A673 (cell line): ENCODE data around the gene XPO5. TPM values are rescaled to one million over a fixed set of nuclear protein-coding genes. Genes with fewer than 3 reads are reported as not detected.

ENCODE experiments used
- BruUV-seq: library from RNA; stranded (reverse); fragments of 400-500 nt; replicated peaks from 2 replicates; lab custom pipeline; 2021; lab: Mats Ljungman, UMichigan
- CTCF ChIA-PET: fragments of 300-600 bp; sonication (Branson Sonifier 250); formaldehyde crosslinking; loops from one replicate; lab custom pipeline; 2022; ENCODE audit warnings: antibody characterized with exemption; lab: Charles Lee
- POLR2A ChIA-PET: fragments of 300-600 bp; sonication (Branson Sonifier 250); formaldehyde crosslinking; loops from one replicate; lab custom pipeline; 2022; ENCODE audit warnings: antibody characterized with exemption; ENCODE audit not compliant: low non-redundant PET; lab: Charles Lee
- DNase-seq: peaks from one replicate; pipeline ENCODE4 v3.0.0-alpha.2; 2015; ENCODE audit warnings: low spot score
- H3K27ac ChIP-seq: fragments of 200-600 bp; sonication (generic); 2 replicates; pipeline ENCODE4 v1.5.1; 2016; ENCODE audit warnings: mixed run types, low read depth, mild to moderate bottlenecking, mixed read lengths, antibody characterized with exemption, low read length; ENCODE audit not compliant: poor library complexity, severe bottlenecking
- H3K27me3 ChIP-seq: fragments of 200-600 bp; sonication (generic); replicated peaks from 2 replicates; pipeline ENCODE4 v1.6.1; 2017; ENCODE audit warnings: mixed run types, low read depth, mild to moderate bottlenecking, mixed read lengths, antibody characterized with exemption, low read length; ENCODE audit not compliant: insufficient read depth, poor library complexity
- H3K36me3 ChIP-seq: fragments of 200-600 bp; sonication (generic); 2 replicates; pipeline ENCODE4 v1.6.1; 2016; ENCODE audit warnings: mixed run types, mild to moderate bottlenecking, mixed read lengths, antibody characterized with exemption, low read length; ENCODE audit not compliant: insufficient read depth, poor library complexity, severe bottlenecking
- H3K4me1 ChIP-seq: fragments of 200-600 bp; sonication (generic); 2 replicates; pipeline ENCODE4 v1.6.1; 2017; ENCODE audit warnings: mixed run types, mild to moderate bottlenecking, mixed read lengths, antibody characterized with exemption, low read length; ENCODE audit not compliant: insufficient read depth, poor library complexity, severe bottlenecking
- H3K4me3 ChIP-seq: fragments of 200-600 bp; sonication (generic); 2 replicates; pipeline ENCODE4 v1.5.1; 2016; ENCODE audit warnings: low read depth, mixed run types, mild to moderate bottlenecking, mixed read lengths, low read length; ENCODE audit not compliant: poor library complexity, severe bottlenecking
- H3K9me3 ChIP-seq: fragments of 200-600 bp; sonication (generic); 2 replicates; pipeline ENCODE4 v1.6.1; 2016; ENCODE audit warnings: mixed run types, low read depth, mild to moderate bottlenecking, mixed read lengths, antibody characterized with exemption, low read length; ENCODE audit not compliant: poor library complexity, severe bottlenecking
- CTCF ChIP-seq: fragments of 300-800, 200-600 bp; sonication (generic); conservative IDR thresholded peaks from 2 replicates; pipeline ENCODE4 v1.5.1; 2017; ENCODE audit warnings: low read depth, mild to moderate bottlenecking, antibody characterized with exemption, low read length, moderate library complexity, mixed read lengths
- EZH2 ChIP-seq: fragments of 200-600 bp; sonication (generic); IDR thresholded peaks from 2 replicates; pipeline ENCODE4 v1.6.1; 2017; ENCODE audit warnings: borderline replicate concordance, low read depth, mild to moderate bottlenecking, mixed read lengths, antibody characterized with exemption, low read length; ENCODE audit not compliant: poor library complexity, severe bottlenecking
- intact Hi-C: fragments of 100-400 bp; cut with micrococcal nuclease; formaldehyde crosslinking; loops from one replicate; pipeline ENCODE4 v1.10.0; 2022; ENCODE audit not compliant: unreplicated experiment
- total RNA-seq: library from RNA; stranded (reverse); gene quantifications from 2 replicates; pipeline ENCODE4 v1.2.3, GENCODE V29; 2021

Gene XPO5
- total RNA-seq, 1 experiment from 2014 or later: 111 TPM

GRCh38 chr6:43508481-43509141 is 67.2 kb downstream of the XPO5 start:
- no peaks in the 10 kb centered on the region for H3K27me3 ChIP-seq
- ChIA-PET CTCF (no interaction called here), POLR2A (no interaction called here)
- peak overlapping the region; percentile 78 for H3K4me3 ChIP-seq
- BruUV-seq: no TSS peak
- H3K36me3 ChIP-seq: peaks cover 34% of the 10 kb centered on the region
- intact Hi-C loops: loop anchor here (10.0 kb wide), 1 partner anchor 244 kb away; no protein-coding TSS in a partner anchor
- no peak for TF ChIP-seq EZH2
- TF ChIP-seq CTCF: no peak
- H3K4me1 ChIP-seq: no peaks in the 10 kb centered on the region
- no peaks in the 10 kb centered on the region for H3K9me3 ChIP-seq
- H3K27ac ChIP-seq: no peak overlapping the region
- no peak for DNase-seq

DNA sequence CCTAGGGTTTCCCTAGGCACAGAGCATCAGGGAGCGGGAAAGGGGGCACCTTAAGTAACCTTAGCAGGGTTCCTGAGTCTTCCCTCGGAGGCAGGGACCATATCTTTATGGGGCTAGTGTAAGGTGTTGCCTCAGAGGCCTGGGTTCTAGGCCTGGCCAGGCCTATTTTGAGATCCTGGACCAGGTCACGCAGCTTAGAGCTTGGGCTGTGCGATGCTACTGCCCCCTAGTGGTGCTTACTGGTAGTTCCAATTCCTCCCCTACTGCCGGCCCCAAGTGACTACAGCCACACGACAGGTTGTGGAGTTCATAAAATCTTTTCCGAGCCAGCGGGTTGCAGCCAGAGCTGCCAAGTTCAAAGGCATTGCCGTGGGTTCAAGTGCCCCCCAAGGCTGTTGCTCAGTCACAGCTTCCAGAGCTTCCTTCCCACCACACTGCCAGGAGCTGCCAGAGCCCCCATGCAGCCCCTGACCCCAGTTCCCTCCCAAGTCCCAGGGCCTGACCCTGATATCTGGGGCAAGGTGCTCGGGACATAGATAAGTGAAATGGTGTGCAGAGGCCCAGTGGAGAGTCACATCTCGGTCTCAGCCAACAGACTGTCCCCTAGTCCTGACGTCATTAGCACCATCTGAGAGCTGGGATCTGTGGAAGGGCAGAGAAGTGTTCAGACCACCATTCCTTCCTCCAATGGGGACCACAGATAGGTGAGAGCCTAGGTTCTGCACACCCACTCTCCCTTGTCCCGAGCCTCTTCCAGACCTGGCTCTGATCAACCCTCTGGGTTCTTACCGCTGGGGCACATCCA is 69.0 kb downstream of the XPO5 start:
- POLR2A ChIA-PET: interaction anchor here (0.6 kb wide), 1 partner anchor 46 kb away, joined by 4 read pairs; no protein-coding TSS in a partner anchor
- BruUV-seq: no TSS peak
- no peak for TF ChIP-seq EZH2
- peak; percentile 94 for TF ChIP-seq CTCF
- peaks cover 28% of the 10 kb centered on the region for H3K36me3 ChIP-seq
- no peak overlapping the region for H3K27ac ChIP-seq
- no peaks in the 10 kb centered on the region for H3K9me3 ChIP-seq
- intact Hi-C loops: loop anchor here (1.0 to 10.0 kb wide), 3 partner anchors 51 to 242 kb away; no protein-coding TSS in a partner anchor
- CTCF ChIA-PET: interaction anchor here (0.9 to 1.4 kb wide), 5 partner anchors 15 to 277 kb away, joined by 3 to 10 read pairs (median 4); partner anchors contain the start of genes DLK2 and DNPH1
- peak; percentile 83 for DNase-seq
- no peak overlapping the region for H3K4me3 ChIP-seq
- no peaks in the 10 kb centered on the region for H3K4me1 ChIP-seq
- no peaks in the 10 kb centered on the region for H3K27me3 ChIP-seq

GRCh38 chr6:43506171-43506570 is 69.7 kb downstream of the XPO5 start:
- ChIA-PET CTCF (interaction anchor here (0.5 to 1.4 kb wide), 9 partner anchors 14 to 334 kb away, joined by 3 to 10 read pairs (median 5); partner anchors contain the start of genes DLK2 and DNPH1), POLR2A (interaction anchor here (0.6 kb wide), 1 partner anchor 695 kb away, joined by 3 read pairs; no protein-coding TSS in a partner anchor)
- Histone ChIP-seq H3K4me1 (no peaks in the 10 kb centered on the region), H3K27ac (no peak overlapping the region), H3K4me3 (no peak overlapping the region), H3K36me3 (peaks cover 27% of the 10 kb centered on the region), H3K27me3 (no peaks in the 10 kb centered on the region), H3K9me3 (no peaks in the 10 kb centered on the region)
- no peak for DNase-seq
- BruUV-seq: TSS peak; percentile 49
- TF ChIP-seq CTCF (no peak), EZH2 (no peak)
- intact Hi-C loops: loop anchor here (1.0 to 10.0 kb wide), 3 partner anchors 50 to 241 kb away; no protein-coding TSS in a partner anchor
